ENCODE measurements around the gene MTG1. TPM values are rescaled to one million over a fixed set of nuclear protein-coding genes. Genes with fewer than 3 reads are reported as not detected.
"Not testable (repeated sequence)": the region's sequence is repeated elsewhere in the genome, so short reads cannot be mapped to it uniquely, and the experiment has no call there.

The MTG1 gene
- polyA plus RNA-seq, 6 donors from 2014 or later = 41.1 to 82.6 (median 47.3) TPM

DNA sequence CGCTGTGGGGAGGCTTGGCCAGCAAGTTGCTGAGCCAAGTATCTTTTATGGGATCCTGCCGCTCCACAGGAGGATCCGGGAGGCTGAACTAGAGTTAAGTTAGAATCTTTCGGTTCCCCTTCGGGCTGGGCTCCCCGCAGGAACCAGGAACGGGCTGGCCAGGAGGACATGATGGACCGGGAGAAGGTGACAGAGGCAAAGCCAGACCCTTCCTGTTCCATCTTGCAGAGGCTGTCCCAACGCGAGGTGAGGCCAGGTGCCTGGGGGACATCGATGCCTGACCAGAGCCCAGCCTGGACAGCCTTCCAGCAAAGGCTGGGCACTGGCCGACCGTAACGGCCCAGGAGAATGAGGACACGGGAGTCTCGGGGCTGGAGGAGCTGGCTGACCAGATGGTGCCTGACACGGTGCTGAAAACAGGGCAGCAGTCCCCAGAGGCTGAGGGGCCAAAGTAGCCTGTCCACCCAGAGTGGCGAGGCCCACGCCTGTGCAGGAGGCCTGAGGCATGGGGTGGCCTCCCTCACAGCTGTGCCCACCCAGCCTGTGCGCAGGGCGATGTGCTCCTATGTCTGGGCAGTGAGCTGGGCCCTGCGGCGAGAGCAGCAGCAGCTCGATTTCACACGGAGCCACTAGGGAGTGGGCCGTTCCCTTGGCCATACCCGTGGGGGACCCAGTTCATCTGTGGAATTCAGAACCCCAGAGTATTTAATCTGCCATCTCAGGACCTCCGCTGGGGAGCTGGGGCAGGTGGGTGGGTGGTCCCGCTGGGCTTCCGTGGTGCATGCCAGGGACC lies 16.7 kb upstream of the MTG1 start:
- no peaks in the 10 kb centered on the region for H3K9me3 Mint-ChIP-seq
- H3K27ac Mint-ChIP-seq = peak overlapping the region in 1 of 6 donors; percentile 81
- no peak for DNase-seq
- H3K4me3 Mint-ChIP-seq = peak overlapping the region; percentile 74 to 95 (median 83)
- ATAC-seq (ENCODE audit: low read depth in 2 of 2) = no peak
- H3K27me3 Mint-ChIP-seq = no peaks in the 10 kb centered on the region
- peaks cover 26 to 53% (median 41%) of the 10 kb centered on the region in 3 donors for H3K4me1 Mint-ChIP-seq
- H3K36me3 Mint-ChIP-seq = no peaks in the 10 kb centered on the region

DNA sequence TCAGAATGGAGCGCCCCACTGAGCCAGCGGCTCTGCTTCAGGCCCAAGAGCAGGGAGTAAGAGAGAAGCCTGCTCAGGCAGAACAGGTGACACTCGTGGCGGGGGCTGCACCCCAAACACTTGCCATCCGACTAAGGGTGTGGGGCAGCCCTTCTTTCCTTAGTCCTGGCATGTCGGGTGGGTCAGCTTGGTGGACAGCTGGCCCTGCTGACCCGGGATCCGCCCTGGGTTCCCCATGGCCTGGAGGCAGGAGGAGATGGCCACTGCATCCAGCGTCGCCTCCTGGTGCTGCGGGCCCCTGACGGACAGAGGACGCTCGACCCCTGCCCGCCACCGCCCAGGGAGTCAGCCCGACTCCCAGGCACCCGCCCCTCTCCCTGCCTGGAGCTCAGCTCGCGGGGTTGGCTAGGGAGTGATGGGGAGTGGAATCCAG lies 16.1 kb upstream of the MTG1 start:
- Mint-ChIP-seq H3K27ac (no peak overlapping the region), H3K4me1 (peaks cover 26 to 53% (median 41%) of the 10 kb centered on the region in 3 donors), H3K4me3 (peak overlapping the region; percentile 74 to 95 (median 86)), H3K36me3 (peaks cover 0 to 3% of the 10 kb centered on the region in 2 donors), H3K9me3 (no peaks in the 10 kb centered on the region), H3K27me3 (no peaks in the 10 kb centered on the region)
- ATAC-seq (ENCODE audit: low read depth in 2 of 2) = no peak
- DNase-seq = no peak

DNA sequence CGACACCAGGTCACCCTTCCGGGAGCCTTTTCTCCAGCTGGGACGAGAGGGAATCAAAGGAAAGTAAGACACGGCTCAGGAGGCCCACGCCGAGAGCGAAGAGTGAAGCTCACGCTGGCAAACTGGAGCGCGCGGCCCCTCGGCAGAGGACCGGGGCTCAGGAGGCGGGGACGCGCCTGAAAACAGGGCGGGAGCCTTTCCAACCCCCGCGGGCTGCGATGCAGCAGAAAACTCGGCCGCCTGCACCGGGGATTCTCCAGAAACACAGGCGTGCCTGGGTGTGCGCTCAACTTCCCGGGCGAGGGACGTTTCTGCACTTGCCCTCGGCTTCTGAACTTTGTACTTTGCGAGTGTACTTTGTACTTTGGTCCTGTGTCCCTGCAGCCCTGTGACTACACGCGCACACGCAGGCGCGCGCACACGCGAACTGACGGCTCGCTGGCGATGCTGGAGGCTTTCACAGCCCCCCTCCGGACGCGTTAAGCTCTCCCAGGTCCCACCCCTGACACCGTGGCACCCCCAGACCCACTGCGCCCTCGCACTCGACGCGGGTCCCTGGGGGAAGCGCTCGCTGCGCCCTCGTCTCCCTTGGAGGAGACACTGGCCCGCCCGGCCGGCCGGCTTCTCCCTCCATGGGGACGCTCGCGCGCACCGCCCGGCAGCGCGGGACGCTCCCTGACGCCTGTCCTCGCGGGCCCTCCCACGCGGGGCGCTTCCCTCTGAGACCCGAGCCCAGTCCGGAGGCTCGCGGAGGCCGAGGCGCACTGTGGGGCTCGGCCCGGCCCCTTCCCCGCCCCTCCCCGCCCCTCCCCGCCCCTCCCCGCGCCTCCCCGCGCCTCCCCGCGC lies 15.5 kb upstream of the MTG1 start:
- Mint-ChIP-seq H3K36me3 (peaks cover 0 to 4% of the 10 kb centered on the region in 2 donors), H3K4me3 (peak overlapping the region; percentile 74 to 95 (median 86))
- DNase-seq = peak; percentile 54

DNA sequence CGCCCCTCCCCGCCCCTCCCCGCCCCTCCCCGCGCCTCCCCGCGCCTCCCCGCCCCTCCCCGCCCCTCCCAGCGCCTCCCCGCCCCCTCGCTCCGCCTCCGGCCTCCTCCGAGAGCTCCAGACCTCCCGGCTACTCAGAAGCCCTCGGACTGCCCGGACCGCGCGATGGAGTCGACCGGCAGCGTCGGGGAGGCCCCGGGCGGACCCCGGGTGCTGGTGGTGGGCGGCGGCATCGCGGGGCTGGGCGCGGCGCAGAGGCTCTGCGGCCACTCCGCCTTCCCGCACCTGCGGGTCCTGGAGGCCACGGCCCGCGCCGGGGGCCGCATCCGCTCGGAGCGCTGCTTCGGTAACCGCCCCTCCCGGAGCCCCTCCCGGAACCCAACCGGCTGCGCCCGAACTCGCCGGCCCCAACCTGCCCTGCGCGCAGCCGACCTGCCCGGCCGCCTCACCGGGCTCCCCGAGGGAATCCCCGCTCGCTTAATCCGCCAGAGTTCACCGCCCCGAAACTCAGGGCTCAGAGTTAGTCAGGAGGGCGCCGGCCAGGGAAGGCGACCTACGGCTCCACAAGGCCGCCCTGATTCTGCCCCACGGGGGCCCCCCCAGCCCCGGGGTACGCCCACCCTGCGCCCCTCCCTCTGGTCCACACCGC lies 14.7 kb upstream of the MTG1 start, which contains the start of gene PAOX:
Gene PAOX, plus strand, starts transcription at position 111 of the 649 bp plus-strand sequence. Its CDS starts 55 bp downstream, at position 166.
- H3K27ac Mint-ChIP-seq = peak within 1 kb of the TSS; percentile 32 to 84 (median 75)
- peak within 1 kb of the TSS; percentile 81 to 95 (median 86) for H3K4me3 Mint-ChIP-seq
- DNase-seq (peak; percentile 68), ATAC-seq (ENCODE audit: low read depth in 2 of 2) (peak; percentile 71 to 78)
- no peaks in the 10 kb centered on the region for H3K9me3 Mint-ChIP-seq
- H3K36me3 Mint-ChIP-seq = peaks cover 0 to 4% of the 10 kb centered on the region in 2 donors
- H3K4me1 Mint-ChIP-seq = peaks cover 21 to 46% (median 39%) of the 10 kb centered on the region in 3 donors
- no peaks in the 10 kb centered on the region for H3K27me3 Mint-ChIP-seq

More for the DNA sequence above, 15.5 kb upstream of the MTG1 start:
- no peaks in the 10 kb centered on the region for H3K9me3 Mint-ChIP-seq
- peaks cover 26 to 53% (median 40%) of the 10 kb centered on the region in 3 donors for H3K4me1 Mint-ChIP-seq
- no peaks in the 10 kb centered on the region for H3K27me3 Mint-ChIP-seq
- H3K27ac Mint-ChIP-seq = peak overlapping the region in 4 of 6 donors; percentile 32 to 82 (median 75)
- ATAC-seq (ENCODE audit: low read depth in 2 of 2) = peak; percentile 34 to 38

DNA sequence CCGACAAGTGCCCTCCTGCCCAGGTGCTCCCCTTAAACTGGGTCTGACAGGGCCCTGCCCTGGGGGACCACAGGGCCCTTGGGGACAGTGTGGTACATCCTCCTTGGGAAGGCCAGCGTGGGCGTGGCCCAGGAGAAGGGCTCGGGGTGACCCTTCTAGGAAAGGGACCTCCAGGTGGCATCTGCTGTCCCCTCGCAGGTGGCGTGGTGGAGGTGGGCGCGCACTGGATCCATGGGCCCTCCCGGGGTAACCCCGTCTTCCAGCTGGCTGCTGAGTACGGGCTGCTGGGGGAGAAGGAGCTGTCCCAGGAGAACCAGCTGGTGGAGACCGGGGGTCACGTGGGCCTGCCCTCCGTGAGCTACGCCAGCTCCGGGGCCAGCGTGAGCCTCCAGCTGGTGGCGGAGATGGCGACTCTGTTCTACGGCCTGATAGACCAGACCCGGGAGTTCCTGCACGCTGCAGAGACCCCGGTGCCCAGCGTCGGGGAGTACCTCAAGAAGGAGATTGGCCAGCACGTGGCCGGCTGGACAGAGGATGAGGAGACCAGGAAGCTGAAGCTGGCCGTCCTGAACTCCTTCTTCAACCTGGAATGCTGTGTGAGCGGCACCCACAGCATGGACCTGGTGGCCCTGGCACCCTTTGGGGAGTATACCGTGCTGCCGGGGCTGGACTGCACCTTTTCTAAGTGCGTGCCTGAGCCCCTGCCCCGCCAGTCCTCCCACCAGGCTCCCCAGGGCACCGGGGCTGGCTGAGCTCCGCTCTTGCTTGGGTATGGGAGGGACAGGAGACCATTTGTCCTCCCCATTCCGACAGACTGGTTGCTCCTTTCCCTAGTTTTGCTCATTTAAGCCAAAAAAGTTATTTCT lies 13.9 kb upstream of the MTG1 start:
- Mint-ChIP-seq H3K27ac (peak overlapping the region in 5 of 6 donors; percentile 10 to 84 (median 66)), H3K27me3 (no peaks in the 10 kb centered on the region), H3K36me3 (peaks cover 0 to 4% of the 10 kb centered on the region in 2 donors), H3K9me3 (no peaks in the 10 kb centered on the region), H3K4me3 (peak overlapping the region; percentile 81 to 91 (median 85)), H3K4me1 (peaks cover 21 to 41% (median 39%) of the 10 kb centered on the region in 3 donors)
- no peak for DNase-seq
- ATAC-seq (ENCODE audit: low read depth in 2 of 2) = no peak

DNA sequence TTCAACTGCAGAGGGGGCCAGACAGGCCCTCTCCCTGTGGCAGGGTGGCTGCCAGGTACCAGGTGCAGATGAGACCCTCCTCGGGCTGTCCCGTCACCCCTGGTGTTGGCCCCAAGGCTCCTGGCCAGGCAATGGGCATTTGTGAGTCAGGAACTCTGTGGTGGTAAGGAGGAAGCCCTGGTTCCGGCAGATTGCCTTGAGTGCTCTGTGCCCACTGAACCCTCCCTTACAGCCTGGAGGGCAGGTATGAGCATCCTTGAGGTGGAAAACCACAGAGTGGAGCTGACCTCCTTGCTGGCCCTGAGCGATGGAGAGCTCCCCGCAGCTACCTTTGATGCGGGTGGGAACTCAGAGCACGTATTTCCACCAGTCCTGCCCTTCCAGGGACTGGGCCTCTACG lies 12.9 kb upstream of the MTG1 start:
- Mint-ChIP-seq H3K27me3 (no peaks in the 10 kb centered on the region), H3K4me3 (peak overlapping the region; percentile 81 to 91 (median 85))
- no peak for DNase-seq

DNA sequence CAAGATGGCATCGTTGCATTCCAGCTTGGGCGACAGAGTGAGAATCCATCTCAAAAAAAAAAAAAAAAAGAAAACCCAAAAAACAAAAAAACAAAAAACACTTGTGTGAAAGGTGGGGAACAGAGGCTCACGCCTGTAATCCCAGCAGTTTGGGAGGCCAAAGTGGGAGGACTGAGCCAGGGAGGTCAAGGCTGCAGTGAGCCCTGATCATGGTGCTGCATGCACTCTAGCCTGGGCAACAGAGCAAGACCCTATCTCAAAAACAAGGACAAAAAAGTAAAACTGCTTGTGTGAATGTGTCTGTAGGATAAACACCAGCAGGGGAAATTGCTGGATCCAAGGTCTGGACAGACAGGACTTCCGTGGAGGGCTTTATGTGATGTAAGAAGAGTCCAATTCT lies 10.4 kb upstream of the MTG1 start:
- H3K9me3 Mint-ChIP-seq = no peaks in the 10 kb centered on the region
- no peak for DNase-seq
- no peak for ATAC-seq (ENCODE audit: low read depth in 2 of 2)
- H3K27me3 Mint-ChIP-seq = no peaks in the 10 kb centered on the region
- H3K4me1 Mint-ChIP-seq = peaks cover 26 to 56% (median 45%) of the 10 kb centered on the region in 3 donors
- peaks cover 0 to 4% of the 10 kb centered on the region in 2 donors for H3K36me3 Mint-ChIP-seq
- peak overlapping the region in 1 of 6 donors; percentile 29 for H3K27ac Mint-ChIP-seq
- peak overlapping the region in 1 of 8 donors; percentile 15 for H3K4me3 Mint-ChIP-seq

More for the DNA sequence above, 12.9 kb upstream of the MTG1 start:
- no peak for ATAC-seq (ENCODE audit: low read depth in 2 of 2)
- Mint-ChIP-seq H3K27ac (peak overlapping the region in 1 of 6 donors; percentile 38), H3K9me3 (no peaks in the 10 kb centered on the region), H3K4me1 (peaks cover 21 to 40% (median 39%) of the 10 kb centered on the region in 3 donors), H3K36me3 (peaks cover 0 to 4% of the 10 kb centered on the region in 2 donors)

DNA sequence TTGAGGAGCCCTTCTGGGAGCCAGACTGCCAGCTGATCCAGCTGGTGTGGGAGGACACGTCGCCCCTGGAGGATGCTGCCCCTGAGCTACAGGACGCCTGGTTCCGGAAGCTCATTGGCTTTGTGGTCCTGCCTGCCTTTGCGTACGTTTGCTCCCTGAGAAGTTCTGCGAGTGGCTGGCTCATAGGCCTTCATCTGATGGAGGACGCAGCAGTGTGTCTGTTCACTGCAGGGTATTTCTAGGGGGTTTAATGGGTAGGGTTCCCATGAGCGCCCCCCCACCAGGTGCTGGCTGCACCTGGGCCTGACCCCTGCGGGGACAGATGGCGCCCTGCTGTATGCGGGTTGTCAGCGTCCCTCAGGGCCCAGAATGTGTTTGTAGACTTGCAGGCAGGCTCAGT lies 9.9 kb upstream of the MTG1 start:
- Mint-ChIP-seq H3K27me3 (no peaks in the 10 kb centered on the region), H3K4me1 (peaks cover 31 to 61% (median 51%) of the 10 kb centered on the region in 3 donors), H3K9me3 (no peaks in the 10 kb centered on the region), H3K4me3 (no peak overlapping the region), H3K36me3 (peaks cover 0 to 4% of the 10 kb centered on the region in 2 donors), H3K27ac (no peak overlapping the region)
- ATAC-seq (ENCODE audit: low read depth in 2 of 2) (no peak), DNase-seq (no peak)

DNA sequence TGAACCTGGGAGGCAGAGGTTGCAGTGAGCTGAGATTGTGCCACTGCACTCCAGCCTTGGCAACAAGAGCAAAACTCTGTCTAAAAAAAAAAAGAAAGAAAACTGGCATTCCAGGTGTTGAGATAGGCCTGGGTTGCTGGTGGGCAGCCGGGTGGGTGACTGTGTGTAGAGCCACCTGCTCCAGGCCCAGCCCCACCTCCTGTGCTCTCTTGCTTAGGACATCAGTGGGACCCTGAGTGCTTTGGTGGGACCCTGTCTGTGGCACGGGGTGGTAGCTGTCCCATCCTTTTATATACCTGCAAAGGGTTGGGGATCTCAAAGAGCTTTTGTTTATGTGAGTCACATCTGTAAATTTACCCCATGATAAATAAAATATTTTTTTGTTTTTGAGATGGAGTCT lies 8.7 kb upstream of the MTG1 start:
- Mint-ChIP-seq H3K27ac (no peak overlapping the region), H3K9me3 (no peaks in the 10 kb centered on the region), H3K27me3 (no peaks in the 10 kb centered on the region), H3K4me3 (no peak overlapping the region), H3K36me3 (peaks cover 0 to 4% of the 10 kb centered on the region in 2 donors), H3K4me1 (peaks cover 27 to 64% (median 48%) of the 10 kb centered on the region in 3 donors)
- DNase-seq (no peak), ATAC-seq (ENCODE audit: low read depth in 2 of 2) (no peak)

DNA sequence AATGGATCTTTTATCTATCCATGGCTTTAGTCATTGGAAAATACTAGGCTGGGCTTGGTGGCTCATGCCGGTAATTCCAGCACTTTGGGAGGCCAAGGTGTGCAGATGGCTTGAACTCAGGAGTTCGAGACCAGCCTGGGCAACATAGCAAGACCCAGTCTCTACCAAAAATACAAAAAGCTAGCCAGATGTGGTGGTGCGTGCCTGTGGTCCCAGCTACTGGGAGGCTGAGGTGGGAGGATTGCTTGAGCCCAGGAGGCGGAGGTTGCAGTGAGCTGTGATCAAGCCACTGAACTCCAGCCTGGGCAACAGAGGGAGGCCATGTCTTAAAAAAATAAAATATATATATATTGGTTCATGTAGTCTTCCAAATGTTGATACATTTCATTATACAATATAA lies 7.0 kb upstream of the MTG1 start:
- not testable (repeated sequence) for H3K27ac Mint-ChIP-seq; H3K9me3 Mint-ChIP-seq; H3K36me3 Mint-ChIP-seq; H3K27me3 Mint-ChIP-seq; ATAC-seq (ENCODE audit: low read depth in 2 of 2); DNase-seq
- Mint-ChIP-seq H3K4me3 (peak overlapping the region in 1 of 8 donors; percentile 56), H3K4me1 (peaks cover 28 to 64% (median 48%) of the 10 kb centered on the region in 3 donors)

DNA sequence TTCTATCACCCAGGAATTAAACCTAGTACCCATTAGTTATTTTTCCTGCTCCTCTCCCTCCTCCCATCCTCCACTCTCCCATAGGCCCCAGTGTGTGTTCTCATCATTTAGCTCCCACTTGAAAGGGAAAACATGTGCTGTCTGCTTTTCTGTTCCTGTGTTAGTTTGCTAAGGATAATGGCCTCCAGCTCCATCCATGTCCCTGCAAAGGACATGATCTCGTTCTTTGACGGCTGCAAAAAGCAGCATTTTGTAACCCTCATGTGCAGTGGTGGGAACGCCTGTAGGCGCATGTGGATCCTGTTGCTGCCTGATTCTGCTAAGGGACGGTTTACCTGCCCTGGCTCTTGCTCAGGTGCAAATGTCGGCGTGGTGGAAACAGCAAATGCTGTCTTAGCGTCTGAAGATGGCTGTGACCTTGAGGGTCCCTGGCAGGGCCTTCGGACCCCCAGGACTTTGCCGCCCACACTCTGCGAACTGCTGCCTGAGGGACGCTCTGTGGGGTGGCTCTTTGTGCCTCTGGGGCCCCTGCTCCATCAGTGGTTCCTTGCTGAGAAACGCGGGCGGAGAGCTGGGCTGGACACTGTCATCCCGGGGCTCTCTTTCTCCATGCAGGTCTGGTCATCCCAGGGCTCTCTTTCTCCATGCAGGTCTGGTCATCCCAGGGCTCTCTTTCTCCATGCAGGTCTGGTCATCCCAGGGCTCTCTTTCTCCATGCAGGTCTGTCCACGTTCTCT lies 5.6 kb upstream of the MTG1 start:
- no peaks in the 10 kb centered on the region for H3K36me3 Mint-ChIP-seq
- ATAC-seq (ENCODE audit: low read depth in 2 of 2) (no peak), DNase-seq (no peak)
- H3K27me3 Mint-ChIP-seq = no peaks in the 10 kb centered on the region
- no peaks in the 10 kb centered on the region for H3K9me3 Mint-ChIP-seq
- H3K4me3 Mint-ChIP-seq = peak overlapping the region; percentile 82 to 98 (median 92)
- H3K4me1 Mint-ChIP-seq = peaks cover 28 to 75% (median 53%) of the 10 kb centered on the region in 3 donors
- H3K27ac Mint-ChIP-seq = peak overlapping the region; percentile 86 to 97 (median 94)
